HEK293 (cell line): ENCODE data around the gene FAM76B.

Experiments
- BCL11A ChIP-seq: fragments of 450-650 bp; formaldehyde crosslinking; IDR thresholded peaks from 2 replicates; pipeline ENCODE4 v1.5.1; 2016; ENCODE audit warnings: low read depth, missing biosample characterization, missing genetic modification characterization
- EGR2 ChIP-seq: fragments of 450-650 bp; formaldehyde crosslinking; IDR thresholded peaks from 2 replicates; pipeline ENCODE4 v1.5.1; 2016; ENCODE audit warnings: low read depth, missing biosample characterization, missing genetic modification characterization
- HIC1 ChIP-seq: fragments of 450-650 bp; formaldehyde crosslinking; IDR thresholded peaks from 2 replicates; pipeline ENCODE4 v1.5.1; 2016; ENCODE audit warnings: missing biosample characterization, missing genetic modification characterization
- KLF1 ChIP-seq: fragments of 450-650 bp; formaldehyde crosslinking; IDR thresholded peaks from 2 replicates; pipeline ENCODE4 v1.5.1; 2016; ENCODE audit warnings: missing biosample characterization, missing genetic modification characterization
- KLF16 ChIP-seq: fragments of 450-650 bp; formaldehyde crosslinking; IDR thresholded peaks from 2 replicates; pipeline ENCODE4 v1.5.1; 2017; ENCODE audit warnings: missing biosample characterization, missing genetic modification characterization
- KLF17 ChIP-seq: fragments of 450-650 bp; formaldehyde crosslinking; IDR thresholded peaks from 2 replicates; pipeline ENCODE4 v1.5.1; 2016; ENCODE audit warnings: missing biosample characterization, missing genetic modification characterization
- KLF9 ChIP-seq: fragments of 450-650 bp; formaldehyde crosslinking; IDR thresholded peaks from 2 replicates; pipeline ENCODE4 v1.5.1; 2016; ENCODE audit warnings: missing biosample characterization, missing genetic modification characterization, low read depth
- MYNN ChIP-seq: fragments of 450-650 bp; formaldehyde crosslinking; IDR thresholded peaks from 2 replicates; pipeline ENCODE4 v1.5.1; 2016; ENCODE audit warnings: missing biosample characterization, missing genetic modification characterization, borderline replicate concordance
- TSHZ1 ChIP-seq: fragments of 450-650 bp; formaldehyde crosslinking; IDR thresholded peaks from 2 replicates; pipeline ENCODE4 v1.5.1; 2016; ENCODE audit warnings: missing biosample characterization, missing genetic modification characterization, borderline replicate concordance
- WT1 ChIP-seq: fragments of 450-650 bp; formaldehyde crosslinking; IDR thresholded peaks from 2 replicates; pipeline ENCODE4 v1.5.1; 2016; ENCODE audit warnings: missing biosample characterization, missing genetic modification characterization
- YY1 ChIP-seq: fragments of 450-650 bp; formaldehyde crosslinking; IDR thresholded peaks from 2 replicates; pipeline ENCODE4 v1.5.1; 2018; ENCODE audit warnings: missing biosample characterization, missing genetic modification characterization
- ZBTB26 ChIP-seq: fragments of 450-650 bp; formaldehyde crosslinking; optimal IDR thresholded peaks from 2 replicates; pipeline ENCODE3; 2016; ENCODE audit warnings: missing biosample characterization, mild to moderate bottlenecking, missing genetic modification characterization
- ZEB2 ChIP-seq: fragments of 450-650 bp; formaldehyde crosslinking; IDR thresholded peaks from 2 replicates; pipeline ENCODE4 v1.5.1; 2016; ENCODE audit warnings: missing biosample characterization, missing genetic modification characterization
- ZIC2 ChIP-seq: fragments of 450-650 bp; formaldehyde crosslinking; IDR thresholded peaks from 2 replicates; pipeline ENCODE4 v1.5.1; 2016; ENCODE audit warnings: missing biosample characterization, missing genetic modification characterization
- ZNF132 ChIP-seq: fragments of 450-650 bp; formaldehyde crosslinking; IDR thresholded peaks from 2 replicates; pipeline ENCODE4 v1.5.1; 2017; ENCODE audit warnings: missing biosample characterization, missing genetic modification characterization, borderline replicate concordance
- ZNF133 ChIP-seq: fragments of 450-650 bp; formaldehyde crosslinking; IDR thresholded peaks from 2 replicates; pipeline ENCODE4 v1.5.1; 2016; ENCODE audit warnings: missing biosample characterization, missing genetic modification characterization
- ZNF24 ChIP-seq: fragments of 450-650 bp; formaldehyde crosslinking; IDR thresholded peaks from 2 replicates; pipeline ENCODE4 v1.5.1; 2016; ENCODE audit warnings: missing biosample characterization, missing genetic modification characterization
- ZNF248 ChIP-seq: fragments of 450-650 bp; formaldehyde crosslinking; IDR thresholded peaks from 2 replicates; pipeline ENCODE4 v1.5.1; 2017; ENCODE audit warnings: missing biosample characterization, missing genetic modification characterization
- ZNF341 ChIP-seq: fragments of 450-650 bp; formaldehyde crosslinking; IDR thresholded peaks from 2 replicates; pipeline ENCODE4; 2016; ENCODE audit warnings: low read depth, missing biosample characterization, missing genetic modification characterization
- ZNF501 ChIP-seq: fragments of 450-650 bp; formaldehyde crosslinking; IDR thresholded peaks from 2 replicates; pipeline ENCODE4 v1.5.1; 2016; ENCODE audit warnings: missing biosample characterization, missing genetic modification characterization
- ZNF521 ChIP-seq: fragments of 450-650 bp; formaldehyde crosslinking; IDR thresholded peaks from 2 replicates; pipeline ENCODE4 v1.5.1; 2017; ENCODE audit warnings: missing biosample characterization, mild to moderate bottlenecking, missing genetic modification characterization
- ZNF629 ChIP-seq: fragments of 450-650 bp; formaldehyde crosslinking; IDR thresholded peaks from 2 replicates; pipeline ENCODE4 v1.5.1; 2017; ENCODE audit warnings: missing biosample characterization, missing genetic modification characterization
- ZNF639 ChIP-seq: fragments of 450-650 bp; formaldehyde crosslinking; IDR thresholded peaks from 2 replicates; pipeline ENCODE4 v1.5.1; 2016; ENCODE audit warnings: missing biosample characterization, missing genetic modification characterization
- ZNF704 ChIP-seq: fragments of 450-650 bp; formaldehyde crosslinking; IDR thresholded peaks from 2 replicates; pipeline ENCODE4 v1.5.1; 2016; ENCODE audit warnings: missing biosample characterization, missing genetic modification characterization
- ZSCAN18 ChIP-seq: fragments of 450-650 bp; formaldehyde crosslinking; IDR thresholded peaks from 2 replicates; pipeline ENCODE4 v1.5.1; 2016; ENCODE audit warnings: missing biosample characterization, missing genetic modification characterization
- ZSCAN5A ChIP-seq: fragments of 450-650 bp; formaldehyde crosslinking; IDR thresholded peaks from 2 replicates; pipeline ENCODE4 v1.5.1; 2016; ENCODE audit warnings: missing biosample characterization, missing genetic modification characterization

FAM76B gene

GRCh38 chr11:95789506-95790122 is at the start of gene FAM76B (continued):
- TF ChIP-seq ZIC2 (tag by site-specific recombination) (peak; percentile 94), ZNF704 (tag by site-specific recombination) (no peak), ZNF629 (tag by site-specific recombination) (peak; percentile 89), ZNF501 (tag by site-specific recombination) (no peak), KLF17 (tag by site-specific recombination) (peak; percentile 80), ZNF132 (tag by site-specific recombination) (no peak), YY1 (tag by site-specific recombination) (peak; percentile 39; the same call in 1 of the 2 replicates), ZNF341 (peak; percentile 88), ZNF24 (tag by site-specific recombination) (no peak), ZSCAN18 (tag by site-specific recombination) (no peak), EGR2 (tag by site-specific recombination) (peak; percentile 87), ZSCAN5A (peak; percentile 88), ZNF521 (tag by site-specific recombination) (no peak), KLF1 (tag by site-specific recombination) (peak; percentile 70; the same call in 1 of the 2 replicates), HIC1 (tag by site-specific recombination) (no peak), BCL11A (tag by site-specific recombination) (no peak), MYNN (tag by site-specific recombination) (no peak), ZBTB26 (tag by site-specific recombination) (peak; percentile 82), KLF9 (tag by site-specific recombination) (peak; percentile 63), ZEB2 (tag by site-specific recombination) (peak; percentile 72), TSHZ1 (tag by site-specific recombination) (no peak; the same call in 1 of the 2 replicates), WT1 (peak; percentile 67), ZNF639 (tag by site-specific recombination) (no peak), ZNF248 (no peak), KLF16 (tag by site-specific recombination) (0 out of 2 replicates have a peak, but pooled peaks have one; percentile 59), ZNF133 (no peak)
